GM23338 (cell line): Measurements from ENCODE around the gene ABCC3. TPM values are rescaled to one million over a fixed set of nuclear protein-coding genes. Genes with fewer than 3 reads are reported as not detected.

Experiments
- ATAC-seq: fragments of 200-7000 bp; cut with Tn5 transposase; 3 replicates; pipeline ENCODE4 v1.9.1; 2020
- DNase-seq: peaks from one replicate; pipeline ENCODE4 v3.0.0-alpha.2; 2015; ENCODE audit warnings: low spot score
- H2AFZ ChIP-seq: fragments of 200-600 bp; sonication (generic); 2 replicates; pipeline ENCODE4 v1.8.0; 2016; ENCODE audit warnings: antibody characterized with exemption, mild to moderate bottlenecking, moderate library complexity
- H3F3A ChIP-seq: fragments of 200-600 bp; sonication (generic); replicated peaks from 2 replicates; pipeline ENCODE4 v1.8.0; 2017; ENCODE audit warnings: antibody characterized with exemption, mixed run types, low read depth
- H3K27ac ChIP-seq: fragments of 200-600 bp; sonication (generic); 2 replicates; pipeline ENCODE4 v1.6.1; 2016; ENCODE audit warnings: low read depth
- H3K27me3 ChIP-seq: fragments of 200-600 bp; sonication (generic); 2 replicates; pipeline ENCODE4 v1.8.0; 2016; ENCODE audit warnings: mild to moderate bottlenecking, mixed run types, moderate library complexity; ENCODE audit not compliant: insufficient read depth
- H3K36me3 ChIP-seq: fragments of 200-600 bp; sonication (generic); 2 replicates; pipeline ENCODE4 v1.8.0; 2016; ENCODE audit warnings: mild to moderate bottlenecking; ENCODE audit not compliant: insufficient read depth
- H3K4me1 ChIP-seq: fragments of 200-600 bp; sonication (generic); 2 replicates; pipeline ENCODE4 v1.8.0; 2016; ENCODE audit warnings: mild to moderate bottlenecking, moderate library complexity; ENCODE audit not compliant: insufficient read depth
- H3K4me2 ChIP-seq: fragments of 200-600 bp; sonication (generic); 2 replicates; pipeline ENCODE4 v1.7.1; 2017; ENCODE audit warnings: mixed run types
- H3K4me3 ChIP-seq: fragments of 200-600 bp; sonication (generic); 2 replicates; pipeline ENCODE4 v1.6.1; 2016; ENCODE audit warnings: mixed run types
- H3K79me2 ChIP-seq: fragments of 200-600 bp; sonication (generic); replicated peaks from 2 replicates; pipeline ENCODE4 v1.8.0; 2017; ENCODE audit warnings: mild to moderate bottlenecking; ENCODE audit not compliant: insufficient read depth
- H3K9me2 ChIP-seq: fragments of 200-600 bp; sonication (generic); 2 replicates; pipeline ENCODE4 v1.8.0; 2017; ENCODE audit not compliant: insufficient read depth
- H4K20me1 ChIP-seq: fragments of 200-600 bp; sonication (generic); replicated peaks from 2 replicates; pipeline ENCODE4 v1.8.0; 2017; ENCODE audit warnings: mild to moderate bottlenecking; ENCODE audit not compliant: insufficient read depth
- H3K27ac Mint-ChIP-seq: 2 replicates; pipeline ENCODE4 v1.8.0; 2020; ENCODE audit warnings: inconsistent platforms, mild to moderate bottlenecking, moderate library complexity, mixed read lengths
- H3K27me3 Mint-ChIP-seq: 3 replicates; pipeline ENCODE4 v1.8.0; 2022; ENCODE audit warnings: low read depth, mild to moderate bottlenecking, moderate library complexity, mixed read lengths, inconsistent platforms; ENCODE audit not compliant: insufficient read depth, poor library complexity
- H3K36me3 Mint-ChIP-seq: 3 replicates; pipeline ENCODE4 v1.8.0; 2021; ENCODE audit warnings: low read depth, mild to moderate bottlenecking, inconsistent platforms, moderate library complexity, mixed read lengths
- H3K4me1 Mint-ChIP-seq: 3 replicates; pipeline ENCODE4 v1.8.0; 2020; ENCODE audit warnings: mild to moderate bottlenecking, inconsistent platforms, mixed read lengths
- H3K4me3 Mint-ChIP-seq: 3 replicates; pipeline ENCODE4 v1.8.0; 2021; ENCODE audit warnings: moderate library complexity, mild to moderate bottlenecking, inconsistent platforms, mixed read lengths
- H3K9me3 Mint-ChIP-seq: 3 replicates; pipeline ENCODE4 v1.8.0; 2020; ENCODE audit warnings: moderate library complexity, mild to moderate bottlenecking, inconsistent platforms, mixed read lengths
- EZH2 ChIP-seq: fragments of 200-600 bp; sonication (generic); IDR thresholded peaks from one replicate; pipeline ENCODE4 v1.8.0; 2017; ENCODE audit warnings: antibody characterized with exemption, mild to moderate bottlenecking, low read depth; ENCODE audit not compliant: unreplicated experiment
- JUNB ChIP-seq: IDR thresholded peaks from one replicate; pipeline ENCODE4 v1.6.1; 2016; ENCODE audit warnings: antibody characterized with exemption; ENCODE audit not compliant: unreplicated experiment
- NANOG ChIP-seq: IDR thresholded peaks from 2 replicates; pipeline ENCODE4 v1.6.1; 2016; ENCODE audit warnings: antibody characterized with exemption, borderline replicate concordance
- REST ChIP-seq: IDR thresholded peaks from one replicate; pipeline ENCODE4 v1.6.1; 2018; ENCODE audit warnings: antibody characterized with exemption; ENCODE audit not compliant: unreplicated experiment
- ZNF114 ChIP-seq: fragments of 250-450 bp; sonication (Bioruptor Pico); IDR thresholded peaks from 2 replicates; pipeline ENCODE4 v1.5.0; 2020; ENCODE audit warnings: mild to moderate bottlenecking, moderate library complexity
- ZNF462 ChIP-seq: fragments of 250-450 bp; sonication (Bioruptor Pico); IDR thresholded peaks from 2 replicates; pipeline ENCODE4 v1.5.0; 2020; ENCODE audit warnings: mild to moderate bottlenecking, moderate library complexity
- polyA plus RNA-seq: library from polyadenylated mRNA; unstranded; fragments of >200 nt; fragmentation: Nextera tagmentation; extraction: Ambion mirVana; gene quantifications from 2 replicates; pipeline ENCODE4 v1.2.1, GENCODE V29; 2016
- total RNA-seq: library from RNA; depleted of rRNA; stranded (reverse); fragments of >200 nt; shearing (Covaris generic); gene quantifications from 2 replicates; pipeline ENCODE4 v1.2.3, GENCODE V29; 2014

Gene ABCC3
- total and polyA plus RNA-seq, 2 experiments from 2014 or later: not detected

- Histone ChIP-seq H3K36me3 (no peaks in the 10 kb centered on the region), H3K9me2 (no peaks in the 10 kb centered on the region), H3K79me2 (no peaks in the 10 kb centered on the region), H2AFZ (peak overlapping the region; percentile 86), H3K27ac (no peak overlapping the region), H3K4me2 (no peak overlapping the region), H4K20me1 (no peaks in the 10 kb centered on the region), H3K27me3 (no peaks in the 10 kb centered on the region), H3F3A (peaks cover 15% of the 10 kb centered on the region; the same call in 1 of the 2 replicates), H3K4me3 (no peak overlapping the region), H3K4me1 (peaks cover 3% of the 10 kb centered on the region)
- TF ChIP-seq ZNF114 (CRISPR knock-in tag): no peak
- TF ChIP-seq NANOG: no peak
- no peak for TF ChIP-seq ZNF462
- no peak for TF ChIP-seq JUNB
- peak; percentile 56 for DNase-seq
- Mint-ChIP-seq H3K27me3 (peaks cover 5% of the 10 kb centered on the region), H3K4me3 (no peak overlapping the region), H3K27ac (no peak overlapping the region; the same call in 1 of the 2 replicates), H3K4me1 (peaks cover 37% of the 10 kb centered on the region), H3K36me3 (no peaks in the 10 kb centered on the region; the same call in 2 of the 3 replicates), H3K9me3 (no peaks in the 10 kb centered on the region)
- peak; percentile 38 for ATAC-seq
Observed at GRCh38 chr17:50687200-50688066, 52.8 kb downstream of the ABCC3 start.

DNA sequence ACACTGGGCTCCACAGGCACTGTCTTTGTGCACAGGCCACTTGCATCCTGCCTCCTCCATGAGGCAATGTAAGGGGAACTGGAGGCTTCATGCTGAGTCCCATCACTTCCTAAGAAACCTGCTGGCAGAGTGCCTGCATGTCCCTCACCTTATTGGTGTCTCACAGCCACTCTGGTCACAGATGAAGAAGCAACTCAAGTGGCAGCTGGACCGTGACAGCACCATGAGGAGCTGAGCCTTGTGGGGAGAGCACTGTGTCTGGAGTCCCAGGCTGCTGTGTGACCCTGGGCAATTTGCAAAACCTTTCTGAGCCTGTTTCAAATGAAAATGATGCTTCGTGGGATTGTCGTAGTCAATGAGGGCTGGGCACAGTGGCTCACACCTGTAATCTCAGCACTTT lies 53.6 kb downstream of the ABCC3 start:
- Histone ChIP-seq H3K36me3 (no peaks in the 10 kb centered on the region; the same call in 1 of the 2 replicates), H3K4me3 (no peak overlapping the region), H3K27ac (no peak overlapping the region), H3K9me2 (no peaks in the 10 kb centered on the region), H2AFZ (no peak overlapping the region), H3K4me1 (peaks cover 3% of the 10 kb centered on the region), H3K4me2 (no peak overlapping the region), H3K27me3 (no peaks in the 10 kb centered on the region), H3K79me2 (no peaks in the 10 kb centered on the region), H3F3A (peaks cover 15% of the 10 kb centered on the region; the same call in 1 of the 2 replicates), H4K20me1 (no peaks in the 10 kb centered on the region)
- H3K27me3 Mint-ChIP-seq: peaks cover 2% of the 10 kb centered on the region
- ATAC-seq (no peak), DNase-seq (no peak)
- no peaks in the 10 kb centered on the region for H3K9me3 Mint-ChIP-seq
- H3K36me3 Mint-ChIP-seq: peaks cover 6% of the 10 kb centered on the region
- H3K27ac Mint-ChIP-seq: no peak overlapping the region; the same call in 1 of the 2 replicates
- no peak overlapping the region for H3K4me3 Mint-ChIP-seq
- peaks cover 37% of the 10 kb centered on the region for H3K4me1 Mint-ChIP-seq
- TF ChIP-seq REST (no peak), EZH2 (no peak)
